ENCODE data around the gene LTA4H.

- no peak for TF ChIP-seq GFI1B (tag by site-specific recombination; IDR thresholded peaks at IDR 0.05)
- no peak for TF ChIP-seq ZBTB7A (tag by site-specific recombination; IDR thresholded peaks at IDR 0.05; ENCODE audit: low read depth)
- TF ChIP-seq ZBTB11 (tag by site-specific recombination; conservative IDR thresholded peaks at IDR 0.05; ENCODE audit: low read depth): no peak
- no peak for TF ChIP-seq ZBTB17 (tag by site-specific recombination; IDR thresholded peaks at IDR 0.05)
- no peak for TF ChIP-seq CTCF (tag by site-specific recombination; IDR thresholded peaks at IDR 0.05)
- no peak for TF ChIP-seq ZNF18 (tag by site-specific recombination; IDR thresholded peaks at IDR 0.05)
- no peak for TF ChIP-seq ZNF121 (tag by site-specific recombination; IDR thresholded peaks at IDR 0.05)
- no peak for TF ChIP-seq YY1 (tag by site-specific recombination; IDR thresholded peaks at IDR 0.05)
- TF ChIP-seq REST (tag by site-specific recombination; IDR thresholded peaks at IDR 0.05): no peak
- TF ChIP-seq ZNF24 (tag by site-specific recombination; IDR thresholded peaks at IDR 0.05): no peak
These were observed 64.5 kb downstream of the LTA4H start for GRCh38 chr12:95970905-95971304.

Measured in HEK293 (cell line).